ENCODE results near the gene FABP3. TPM values are rescaled to one million over a fixed set of nuclear protein-coding genes. Genes with fewer than 3 reads are reported as not detected.

Gene FABP3
- polyA plus RNA-seq, 1 donor from 2014 or later, result 7.1 TPM

DNA sequence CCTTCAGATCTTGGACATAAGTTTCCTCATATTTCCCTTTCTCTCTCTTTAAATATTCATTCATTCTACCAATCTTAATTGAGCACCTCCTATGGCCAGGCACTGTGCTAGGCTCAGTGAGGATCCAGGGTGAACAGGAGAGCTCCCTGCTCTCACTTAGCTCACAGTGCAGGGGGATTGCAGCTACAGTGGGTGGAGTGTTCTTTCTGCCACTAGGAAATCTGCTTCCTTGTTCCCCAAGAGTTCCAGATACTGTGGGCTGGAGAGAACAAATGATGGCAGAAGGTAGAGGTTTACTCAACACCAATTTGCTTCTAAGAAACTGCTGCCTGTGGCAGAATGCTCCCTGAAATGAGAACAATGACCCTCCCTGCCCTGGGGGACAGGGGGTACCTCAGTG lies 5.1 kb upstream of the FABP3 start:
- H3K9me3 ChIP-seq (ENCODE audit: low read length), result no peaks in the 10 kb centered on the region
- no peaks in the 10 kb centered on the region for H4K20me1 ChIP-seq (ENCODE audit: insufficient read depth)
- H3K4me2 ChIP-seq (ENCODE audit: low read length), result no peak overlapping the region
- peak overlapping the region; percentile 83 for H3K27ac ChIP-seq (ENCODE audit: low read length)
- no peaks in the 10 kb centered on the region for H3K36me3 ChIP-seq (ENCODE audit: insufficient read depth, low read length)
- no peak overlapping the region for H2AFZ ChIP-seq (ENCODE audit: low read depth, low read length)
- no peaks in the 10 kb centered on the region for H3F3A ChIP-seq (ENCODE audit: insufficient read depth, low read length, poor library complexity, severe bottlenecking)
- no peak overlapping the region for H3K9ac ChIP-seq (ENCODE audit: low read length)
- no peak overlapping the region for H3K4me3 ChIP-seq (ENCODE audit: low read length)
- H3K27me3 ChIP-seq (ENCODE audit: insufficient read depth, low read depth, low read length), result no peaks in the 10 kb centered on the region
- H3K9me2 ChIP-seq (ENCODE audit: insufficient read depth, low read length), result no peaks in the 10 kb centered on the region
- no peaks in the 10 kb centered on the region for H3K79me2 ChIP-seq (replicated peaks; ENCODE audit: insufficient read depth, low read length)
- TF ChIP-seq SMC3 (conservative IDR thresholded peaks at IDR 0.05; ENCODE audit: poor library complexity), result no peak
- TF ChIP-seq EZH2 (IDR thresholded peaks at IDR 0.05; ENCODE audit: borderline replicate concordance, insufficient read depth, low read length, poor library complexity, severe bottlenecking), result no peak
- TF ChIP-seq RAD21 (conservative IDR thresholded peaks at IDR 0.05), result no peak
- TF ChIP-seq POLR2AphosphoS5 (IDR thresholded peaks at IDR 0.05), result no peak
- no peak for TF ChIP-seq TAF1 (IDR thresholded peaks at IDR 0.05; ENCODE audit: low read depth)
- TF ChIP-seq MXI1 (conservative IDR thresholded peaks at IDR 0.05; ENCODE audit: poor library complexity, severe bottlenecking), result no peak
- TF ChIP-seq, protein P1, sequence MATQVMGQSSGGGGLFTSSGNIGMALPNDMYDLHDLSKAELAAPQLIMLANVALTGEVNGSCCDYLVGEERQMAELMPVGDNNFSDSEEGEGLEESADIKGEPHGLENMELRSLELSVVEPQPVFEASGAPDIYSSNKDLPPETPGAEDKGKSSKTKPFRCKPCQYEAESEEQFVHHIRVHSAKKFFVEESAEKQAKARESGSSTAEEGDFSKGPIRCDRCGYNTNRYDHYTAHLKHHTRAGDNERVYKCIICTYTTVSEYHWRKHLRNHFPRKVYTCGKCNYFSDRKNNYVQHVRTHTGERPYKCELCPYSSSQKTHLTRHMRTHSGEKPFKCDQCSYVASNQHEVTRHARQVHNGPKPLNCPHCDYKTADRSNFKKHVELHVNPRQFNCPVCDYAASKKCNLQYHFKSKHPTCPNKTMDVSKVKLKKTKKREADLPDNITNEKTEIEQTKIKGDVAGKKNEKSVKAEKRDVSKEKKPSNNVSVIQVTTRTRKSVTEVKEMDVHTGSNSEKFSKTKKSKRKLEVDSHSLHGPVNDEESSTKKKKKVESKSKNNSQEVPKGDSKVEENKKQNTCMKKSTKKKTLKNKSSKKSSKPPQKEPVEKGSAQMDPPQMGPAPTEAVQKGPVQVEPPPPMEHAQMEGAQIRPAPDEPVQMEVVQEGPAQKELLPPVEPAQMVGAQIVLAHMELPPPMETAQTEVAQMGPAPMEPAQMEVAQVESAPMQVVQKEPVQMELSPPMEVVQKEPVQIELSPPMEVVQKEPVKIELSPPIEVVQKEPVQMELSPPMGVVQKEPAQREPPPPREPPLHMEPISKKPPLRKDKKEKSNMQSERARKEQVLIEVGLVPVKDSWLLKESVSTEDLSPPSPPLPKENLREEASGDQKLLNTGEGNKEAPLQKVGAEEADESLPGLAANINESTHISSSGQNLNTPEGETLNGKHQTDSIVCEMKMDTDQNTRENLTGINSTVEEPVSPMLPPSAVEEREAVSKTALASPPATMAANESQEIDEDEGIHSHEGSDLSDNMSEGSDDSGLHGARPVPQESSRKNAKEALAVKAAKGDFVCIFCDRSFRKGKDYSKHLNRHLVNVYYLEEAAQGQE (IDR thresholded peaks at IDR 0.05; ENCODE audit: borderline replicate concordance), result no peak
- TF ChIP-seq, protein P2, sequence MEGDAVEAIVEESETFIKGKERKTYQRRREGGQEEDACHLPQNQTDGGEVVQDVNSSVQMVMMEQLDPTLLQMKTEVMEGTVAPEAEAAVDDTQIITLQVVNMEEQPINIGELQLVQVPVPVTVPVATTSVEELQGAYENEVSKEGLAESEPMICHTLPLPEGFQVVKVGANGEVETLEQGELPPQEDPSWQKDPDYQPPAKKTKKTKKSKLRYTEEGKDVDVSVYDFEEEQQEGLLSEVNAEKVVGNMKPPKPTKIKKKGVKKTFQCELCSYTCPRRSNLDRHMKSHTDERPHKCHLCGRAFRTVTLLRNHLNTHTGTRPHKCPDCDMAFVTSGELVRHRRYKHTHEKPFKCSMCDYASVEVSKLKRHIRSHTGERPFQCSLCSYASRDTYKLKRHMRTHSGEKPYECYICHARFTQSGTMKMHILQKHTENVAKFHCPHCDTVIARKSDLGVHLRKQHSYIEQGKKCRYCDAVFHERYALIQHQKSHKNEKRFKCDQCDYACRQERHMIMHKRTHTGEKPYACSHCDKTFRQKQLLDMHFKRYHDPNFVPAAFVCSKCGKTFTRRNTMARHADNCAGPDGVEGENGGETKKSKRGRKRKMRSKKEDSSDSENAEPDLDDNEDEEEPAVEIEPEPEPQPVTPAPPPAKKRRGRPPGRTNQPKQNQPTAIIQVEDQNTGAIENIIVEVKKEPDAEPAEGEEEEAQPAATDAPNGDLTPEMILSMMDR (IDR thresholded peaks at IDR 0.05; ENCODE audit: poor library complexity, severe bottlenecking), result no peak
- TF ChIP-seq EP300 (conservative IDR thresholded peaks at IDR 0.05; ENCODE audit: poor library complexity, severe bottlenecking), result no peak

DNA sequence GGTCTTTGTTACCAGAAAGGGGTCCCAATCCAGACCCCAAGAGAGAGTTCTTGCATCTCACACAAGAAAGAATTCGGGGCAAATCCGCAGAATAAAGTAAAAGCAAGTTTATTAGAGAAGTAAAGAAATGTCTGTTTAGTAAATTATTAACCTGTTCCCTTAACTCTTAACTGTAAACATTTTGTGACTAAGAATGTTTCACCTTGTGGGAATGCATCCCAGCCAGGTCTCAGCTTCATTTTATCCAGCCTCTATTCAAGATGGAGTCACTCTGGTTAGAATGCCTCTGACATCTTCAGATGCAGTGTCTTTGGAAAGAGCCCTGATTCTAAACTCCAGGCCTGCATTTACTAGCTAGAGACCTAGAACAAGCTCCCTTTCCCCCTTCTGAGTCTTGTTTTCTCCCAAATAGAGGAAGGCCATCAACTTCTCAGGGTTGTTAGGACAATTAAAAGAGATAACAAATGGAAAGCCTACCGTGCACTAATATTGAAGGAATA lies 4.5 kb upstream of the FABP3 start:
- Histone ChIP-seq H3K36me3 (ENCODE audit: insufficient read depth, low read length) (no peaks in the 10 kb centered on the region), H3F3A (ENCODE audit: insufficient read depth, low read length, poor library complexity, severe bottlenecking) (no peaks in the 10 kb centered on the region), H3K79me2 (replicated peaks; ENCODE audit: insufficient read depth, low read length) (no peaks in the 10 kb centered on the region), H3K27me3 (ENCODE audit: insufficient read depth, low read depth, low read length) (no peaks in the 10 kb centered on the region), H3K4me2 (ENCODE audit: low read length) (no peak overlapping the region), H3K9me3 (ENCODE audit: low read length) (no peaks in the 10 kb centered on the region), H3K27ac (ENCODE audit: low read length) (peak overlapping the region; percentile 83), H3K9ac (ENCODE audit: low read length) (peak overlapping the region; percentile 61), H2AFZ (ENCODE audit: low read depth, low read length) (no peak overlapping the region), H4K20me1 (ENCODE audit: insufficient read depth) (no peaks in the 10 kb centered on the region), H3K9me2 (ENCODE audit: insufficient read depth, low read length) (no peaks in the 10 kb centered on the region), H3K4me3 (ENCODE audit: low read length) (peak overlapping the region; percentile 23)
- TF ChIP-seq MXI1 (conservative IDR thresholded peaks at IDR 0.05; ENCODE audit: poor library complexity, severe bottlenecking) (no peak), RAD21 (conservative IDR thresholded peaks at IDR 0.05) (no peak), EZH2 (IDR thresholded peaks at IDR 0.05; ENCODE audit: borderline replicate concordance, insufficient read depth, low read length, poor library complexity, severe bottlenecking) (no peak), TAF1 (IDR thresholded peaks at IDR 0.05; ENCODE audit: low read depth) (no peak), SMC3 (conservative IDR thresholded peaks at IDR 0.05; ENCODE audit: poor library complexity) (no peak), POLR2AphosphoS5 (IDR thresholded peaks at IDR 0.05) (no peak), EP300 (conservative IDR thresholded peaks at IDR 0.05; ENCODE audit: poor library complexity, severe bottlenecking) (no peak)
- TF ChIP-seq, protein P2 (IDR thresholded peaks at IDR 0.05; ENCODE audit: poor library complexity, severe bottlenecking), result no peak
- TF ChIP-seq, protein P1 (IDR thresholded peaks at IDR 0.05; ENCODE audit: borderline replicate concordance), result no peak
